GM20000 (cell line): ENCODE data around the gene GRAMD4.

Experiments used
- DNase-seq: peaks from one replicate; pipeline ENCODE4 v3.0.0; 2012; ENCODE audit warnings: low spot score
- TF ChIP-seq, protein P1 (sequence below): IDR thresholded peaks from 2 replicates; pipeline ENCODE4 v1.5.1; 2012; ENCODE audit warnings: mild to moderate bottlenecking, control low read depth; ENCODE audit errors: extremely low read depth, missing control alignments

GRAMD4 gene

GRCh38 chr22:46693634-46694415 lies 73.6 kb downstream of the GRAMD4 start:
- DNase-seq, result no peak

GRCh38 chr22:46694416-46695170 lies 74.4 kb downstream of the GRAMD4 start:
- no peak for DNase-seq
- TF ChIP-seq, protein P1, sequence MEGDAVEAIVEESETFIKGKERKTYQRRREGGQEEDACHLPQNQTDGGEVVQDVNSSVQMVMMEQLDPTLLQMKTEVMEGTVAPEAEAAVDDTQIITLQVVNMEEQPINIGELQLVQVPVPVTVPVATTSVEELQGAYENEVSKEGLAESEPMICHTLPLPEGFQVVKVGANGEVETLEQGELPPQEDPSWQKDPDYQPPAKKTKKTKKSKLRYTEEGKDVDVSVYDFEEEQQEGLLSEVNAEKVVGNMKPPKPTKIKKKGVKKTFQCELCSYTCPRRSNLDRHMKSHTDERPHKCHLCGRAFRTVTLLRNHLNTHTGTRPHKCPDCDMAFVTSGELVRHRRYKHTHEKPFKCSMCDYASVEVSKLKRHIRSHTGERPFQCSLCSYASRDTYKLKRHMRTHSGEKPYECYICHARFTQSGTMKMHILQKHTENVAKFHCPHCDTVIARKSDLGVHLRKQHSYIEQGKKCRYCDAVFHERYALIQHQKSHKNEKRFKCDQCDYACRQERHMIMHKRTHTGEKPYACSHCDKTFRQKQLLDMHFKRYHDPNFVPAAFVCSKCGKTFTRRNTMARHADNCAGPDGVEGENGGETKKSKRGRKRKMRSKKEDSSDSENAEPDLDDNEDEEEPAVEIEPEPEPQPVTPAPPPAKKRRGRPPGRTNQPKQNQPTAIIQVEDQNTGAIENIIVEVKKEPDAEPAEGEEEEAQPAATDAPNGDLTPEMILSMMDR, result no peak

More at GRCh38 chr22:46693634-46694415, 73.6 kb downstream of the GRAMD4 start:
- TF ChIP-seq, protein P1, result no peak

- DNase-seq, result no peak
- TF ChIP-seq, protein P1, result no peak
Measured at GRCh38 chr22:46695346-46696228, 75.4 kb downstream of the GRAMD4 start.

DNA sequence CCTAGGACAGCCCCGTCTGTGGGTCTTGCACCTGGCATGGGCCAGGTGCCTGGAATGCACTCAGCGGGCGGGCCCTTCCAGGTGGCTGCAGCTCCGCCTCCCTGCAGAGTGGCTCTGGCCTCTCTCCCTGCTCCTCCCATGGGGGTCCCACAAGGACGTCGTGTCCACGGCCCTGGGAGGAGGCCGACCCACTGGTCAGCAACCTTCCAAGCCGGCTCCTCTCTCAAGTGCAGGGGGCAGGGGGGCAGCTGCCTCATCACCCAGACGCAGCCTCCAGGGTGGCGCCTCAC lies 76.0 kb downstream of the GRAMD4 start:
- no peak for DNase-seq
- TF ChIP-seq, protein P1, result no peak

DNA sequence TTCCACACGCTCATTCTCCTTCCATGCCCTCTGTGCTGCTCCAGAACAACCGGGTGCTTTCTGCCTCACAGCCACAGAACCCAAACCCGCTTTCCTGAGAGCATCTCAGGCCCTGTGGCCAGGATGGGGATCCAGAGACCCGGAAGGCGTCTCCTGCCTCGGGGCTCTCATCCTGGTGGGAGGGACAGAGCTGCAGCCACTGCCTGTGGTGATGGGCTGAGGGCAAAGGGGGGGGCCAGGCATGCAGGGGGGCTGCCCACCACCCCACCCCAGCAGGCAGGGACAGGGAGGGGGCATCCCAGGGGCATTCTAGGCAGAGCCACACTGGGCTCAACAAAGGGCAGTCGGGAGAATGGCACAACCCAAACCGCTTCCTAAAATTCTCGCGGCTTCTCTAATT lies 76.4 kb downstream of the GRAMD4 start:
- no peak for DNase-seq
- TF ChIP-seq, protein P1, result no peak

- no peak for DNase-seq
- TF ChIP-seq, protein P1, result no peak
Measured at GRCh38 chr22:46697811-46698515, 77.8 kb downstream of the GRAMD4 start.
